Measurements from ENCODE around the gene PLCB1.

- TF ChIP-seq, protein P1, sequence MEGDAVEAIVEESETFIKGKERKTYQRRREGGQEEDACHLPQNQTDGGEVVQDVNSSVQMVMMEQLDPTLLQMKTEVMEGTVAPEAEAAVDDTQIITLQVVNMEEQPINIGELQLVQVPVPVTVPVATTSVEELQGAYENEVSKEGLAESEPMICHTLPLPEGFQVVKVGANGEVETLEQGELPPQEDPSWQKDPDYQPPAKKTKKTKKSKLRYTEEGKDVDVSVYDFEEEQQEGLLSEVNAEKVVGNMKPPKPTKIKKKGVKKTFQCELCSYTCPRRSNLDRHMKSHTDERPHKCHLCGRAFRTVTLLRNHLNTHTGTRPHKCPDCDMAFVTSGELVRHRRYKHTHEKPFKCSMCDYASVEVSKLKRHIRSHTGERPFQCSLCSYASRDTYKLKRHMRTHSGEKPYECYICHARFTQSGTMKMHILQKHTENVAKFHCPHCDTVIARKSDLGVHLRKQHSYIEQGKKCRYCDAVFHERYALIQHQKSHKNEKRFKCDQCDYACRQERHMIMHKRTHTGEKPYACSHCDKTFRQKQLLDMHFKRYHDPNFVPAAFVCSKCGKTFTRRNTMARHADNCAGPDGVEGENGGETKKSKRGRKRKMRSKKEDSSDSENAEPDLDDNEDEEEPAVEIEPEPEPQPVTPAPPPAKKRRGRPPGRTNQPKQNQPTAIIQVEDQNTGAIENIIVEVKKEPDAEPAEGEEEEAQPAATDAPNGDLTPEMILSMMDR (IDR thresholded peaks at IDR 0.05; ENCODE audit: extremely low read depth in 1 of 2, insufficient read depth in 1 of 2, low read depth in 1 of 2, low read length in 2 of 2) = no peak
- TF ChIP-seq EZH2 (IDR thresholded peaks at IDR 0.05; ENCODE audit: borderline replicate concordance, low read depth, low read length, severe bottlenecking) (no peak), POLR2A (IDR thresholded peaks at IDR 0.05; ENCODE audit: low read depth, low read length) (no peak), POLR2AphosphoS5 (IDR thresholded peaks at IDR 0.05; ENCODE audit: insufficient read depth, low read depth, low read length) (no peak), FOS (IDR thresholded peaks at IDR 0.05; ENCODE audit: borderline replicate concordance, insufficient read depth, low read length) (no peak), GATA2 (IDR thresholded peaks at IDR 0.05; ENCODE audit: insufficient read depth, insufficient read length, low read depth, low read length) (no peak), MYC (IDR thresholded peaks at IDR 0.05; ENCODE audit: low read depth, low read length) (no peak)
- TF ChIP-seq, protein P2, sequence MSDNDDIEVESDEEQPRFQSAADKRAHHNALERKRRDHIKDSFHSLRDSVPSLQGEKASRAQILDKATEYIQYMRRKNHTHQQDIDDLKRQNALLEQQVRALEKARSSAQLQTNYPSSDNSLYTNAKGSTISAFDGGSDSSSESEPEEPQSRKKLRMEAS (IDR thresholded peaks at IDR 0.05; ENCODE audit: insufficient read depth, insufficient read length) = no peak
These were observed 95.2 kb downstream of the PLCB1 start for GRCh38 chr20:8227293-8227692.
